NCI-H1436 (cell line): Measurements from ENCODE around the gene DNMT3A.
"Not testable (repeated sequence)": the region's sequence is repeated elsewhere in the genome, so short reads cannot be mapped to it uniquely, and the experiment has no call there.

Experiments
- DNase-seq: peaks from one replicate; lab custom pipeline; 2025; lab: John Stamatoyannopoulos, UW

DNMT3A gene

DNA sequence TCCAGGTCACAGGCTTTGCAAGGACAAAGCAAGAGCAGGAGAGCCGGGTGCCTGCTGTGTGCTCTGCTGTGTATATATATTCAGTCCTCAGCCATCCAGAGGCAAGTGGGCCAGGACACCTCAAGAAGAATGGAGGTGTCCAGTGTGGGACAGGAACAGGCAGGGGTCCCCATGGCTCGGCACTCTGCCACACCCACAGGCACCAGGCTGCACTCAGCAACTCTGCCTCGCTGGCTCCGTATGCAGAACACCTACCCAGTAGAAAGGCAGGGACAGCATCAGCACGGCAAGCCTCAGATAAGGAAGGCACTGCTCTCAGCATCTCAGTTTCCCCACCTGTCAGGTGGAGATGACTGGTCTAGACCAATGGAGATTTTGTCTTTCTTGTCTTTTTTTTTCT lies 57.8 kb downstream of the DNMT3A start:
- no peak for DNase-seq

DNA sequence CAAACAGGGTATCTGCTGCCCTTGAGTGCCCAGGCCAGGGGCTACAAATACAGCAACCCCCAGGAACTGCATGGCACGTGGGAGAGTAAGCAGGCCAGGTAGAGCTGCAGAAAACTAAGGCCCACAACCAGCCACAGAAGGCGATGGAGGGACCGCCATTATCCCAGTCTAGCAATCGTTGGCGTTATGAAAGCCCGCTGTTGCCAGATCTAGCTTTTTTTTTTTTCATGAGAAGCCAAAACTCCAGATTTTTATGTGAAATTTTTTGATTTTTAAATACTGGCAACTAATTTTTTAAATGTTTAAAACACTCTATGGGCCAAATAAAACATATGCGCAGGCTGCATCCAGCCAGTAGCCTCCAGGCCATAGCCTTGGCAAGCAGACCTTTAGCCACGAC lies 59.8 kb downstream of the DNMT3A start:
- DNase-seq, result no peak

DNA sequence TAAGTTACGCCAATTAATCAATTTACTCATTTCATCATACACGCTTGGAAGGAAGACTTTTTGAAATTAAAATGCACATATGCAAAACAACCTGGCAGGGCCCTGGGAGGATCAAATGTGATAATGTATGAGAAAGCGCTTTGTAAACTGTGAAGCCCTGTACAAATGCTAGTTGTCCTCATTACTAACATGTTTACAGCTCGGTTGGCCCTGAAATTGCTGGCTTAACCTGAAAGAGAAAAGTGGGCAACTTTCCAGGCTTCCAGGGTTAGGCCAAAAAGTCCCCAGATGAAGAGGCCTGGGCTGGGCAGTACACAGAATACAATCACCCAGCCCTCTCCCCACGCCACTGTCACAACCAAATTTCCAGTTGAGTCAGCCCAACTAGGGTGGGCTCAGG lies 60.2 kb downstream of the DNMT3A start:
- DNase-seq, result no peak

DNA sequence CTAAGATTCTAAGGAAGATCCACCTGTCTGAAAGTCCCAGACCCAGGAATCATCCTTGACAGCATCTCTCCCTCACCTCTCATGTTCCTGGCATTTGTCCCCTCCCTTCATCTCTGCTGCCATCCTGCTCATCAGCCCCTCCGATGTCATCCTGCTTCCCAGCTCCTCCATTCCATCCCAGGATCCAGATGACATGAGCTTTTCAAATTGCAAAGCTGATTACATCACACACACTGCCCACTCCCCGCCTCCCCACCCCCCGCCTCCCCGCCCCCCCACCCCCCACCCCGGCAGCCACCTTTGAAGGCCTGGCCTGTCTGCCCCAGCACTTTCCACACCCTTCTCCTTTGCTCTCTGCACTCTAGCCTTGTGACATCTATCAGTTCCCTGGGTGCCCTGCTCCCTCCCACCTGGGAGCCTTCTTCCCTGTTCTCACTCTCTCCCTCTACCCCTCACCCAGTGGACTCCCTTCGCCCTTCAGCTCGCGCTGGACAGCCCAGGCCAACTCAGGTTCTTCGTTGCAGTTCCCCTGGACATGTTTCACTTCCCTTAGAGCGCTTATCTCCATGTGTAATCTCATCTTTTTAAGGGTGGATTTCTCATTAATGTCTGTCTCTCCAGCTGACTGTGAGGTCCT lies 61.6 kb downstream of the DNMT3A start:
- DNase-seq, result no peak

DNA sequence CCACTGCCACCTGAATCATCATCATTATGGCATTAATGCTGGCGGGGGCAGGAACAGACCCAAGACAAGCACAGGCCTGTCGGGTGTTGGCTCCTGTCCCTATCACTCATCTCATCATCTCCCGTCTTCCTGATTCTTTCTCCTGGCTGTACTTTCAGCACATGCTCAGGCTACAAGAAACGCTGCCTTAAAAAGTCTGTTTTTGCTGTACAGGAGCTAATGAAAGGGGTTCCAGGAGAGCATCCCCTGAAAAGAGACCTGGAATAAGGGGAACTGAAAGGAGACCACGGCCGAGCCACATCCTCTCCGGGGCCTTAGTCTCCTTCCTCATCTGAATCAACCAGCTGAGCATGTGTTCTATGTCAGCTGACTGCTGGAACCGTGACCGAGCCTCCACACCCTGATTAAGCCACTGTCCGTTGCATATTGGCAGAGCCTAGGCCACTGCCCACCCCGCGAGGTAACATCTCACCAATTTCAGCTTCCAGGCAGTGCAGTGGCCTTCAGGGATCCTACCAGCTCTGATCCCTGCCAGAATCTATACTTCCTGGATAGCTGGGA lies 62.6 kb downstream of the DNMT3A start:
- DNase-seq, result no peak

DNA sequence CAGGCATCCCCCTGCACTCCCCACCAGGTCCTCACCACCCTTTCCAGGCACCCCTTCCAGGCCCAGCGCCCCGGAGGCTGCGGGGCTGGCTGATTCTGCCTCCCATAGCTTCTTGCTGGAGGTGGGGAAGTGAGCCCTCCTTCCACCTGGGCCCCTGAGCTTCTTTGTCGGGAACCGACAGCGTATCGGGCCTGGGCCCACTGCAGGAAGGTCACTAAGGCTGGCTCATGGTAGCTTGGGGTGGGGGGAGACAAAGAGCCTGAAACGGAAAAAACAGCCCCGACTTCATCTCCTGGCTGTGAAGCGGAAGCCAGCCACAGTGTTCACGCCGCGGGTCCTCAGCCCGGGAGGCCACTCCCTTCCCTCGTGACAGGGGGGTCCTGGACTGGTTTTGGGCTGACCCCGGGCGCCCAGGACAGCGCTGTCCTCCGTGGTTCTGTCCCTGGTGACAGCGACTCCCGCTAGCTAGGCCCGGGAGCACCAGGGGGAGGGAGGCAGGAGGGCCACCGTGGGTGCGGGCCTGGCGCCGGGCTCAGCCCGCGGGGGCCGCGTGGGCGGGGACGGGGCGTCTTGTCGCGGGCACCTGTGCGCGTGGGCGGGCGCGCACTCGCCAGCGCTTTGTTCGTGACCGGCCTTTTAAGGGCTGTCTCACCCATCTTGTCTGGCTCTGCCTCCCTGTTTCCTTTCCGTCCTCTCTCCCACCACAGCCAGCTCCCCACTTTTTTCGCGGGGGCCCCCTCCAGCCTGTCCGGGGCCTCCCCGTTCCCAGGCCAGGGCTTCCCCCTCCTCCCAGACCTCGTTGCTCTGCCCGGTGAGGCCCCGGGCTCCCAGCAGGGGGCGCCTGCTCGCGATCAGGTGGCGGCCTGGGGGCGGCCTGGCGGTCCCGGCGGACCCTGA lies 64.9 kb downstream of the DNMT3A start:
- no peak for DNase-seq

DNA sequence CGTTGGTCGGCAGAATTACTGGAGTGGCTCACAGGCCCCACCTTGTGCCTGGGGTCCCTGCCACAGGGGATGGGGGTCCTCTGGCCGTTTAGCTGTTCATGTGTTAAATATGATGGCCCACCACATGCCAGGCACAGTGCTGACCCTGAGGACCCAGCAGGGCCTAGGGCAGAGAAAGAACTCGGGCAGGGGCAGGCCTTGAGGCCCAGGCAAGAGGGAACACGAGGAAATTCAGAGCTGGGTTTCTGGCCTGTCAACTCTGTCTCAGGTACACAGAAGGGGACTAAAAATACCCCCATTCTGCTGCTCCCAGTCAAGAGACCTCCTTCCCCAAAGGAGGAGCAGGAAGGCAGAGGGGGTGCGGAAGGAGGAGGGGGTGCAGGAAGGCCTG lies 66.2 kb downstream of the DNMT3A start:
- no peak for DNase-seq

DNA sequence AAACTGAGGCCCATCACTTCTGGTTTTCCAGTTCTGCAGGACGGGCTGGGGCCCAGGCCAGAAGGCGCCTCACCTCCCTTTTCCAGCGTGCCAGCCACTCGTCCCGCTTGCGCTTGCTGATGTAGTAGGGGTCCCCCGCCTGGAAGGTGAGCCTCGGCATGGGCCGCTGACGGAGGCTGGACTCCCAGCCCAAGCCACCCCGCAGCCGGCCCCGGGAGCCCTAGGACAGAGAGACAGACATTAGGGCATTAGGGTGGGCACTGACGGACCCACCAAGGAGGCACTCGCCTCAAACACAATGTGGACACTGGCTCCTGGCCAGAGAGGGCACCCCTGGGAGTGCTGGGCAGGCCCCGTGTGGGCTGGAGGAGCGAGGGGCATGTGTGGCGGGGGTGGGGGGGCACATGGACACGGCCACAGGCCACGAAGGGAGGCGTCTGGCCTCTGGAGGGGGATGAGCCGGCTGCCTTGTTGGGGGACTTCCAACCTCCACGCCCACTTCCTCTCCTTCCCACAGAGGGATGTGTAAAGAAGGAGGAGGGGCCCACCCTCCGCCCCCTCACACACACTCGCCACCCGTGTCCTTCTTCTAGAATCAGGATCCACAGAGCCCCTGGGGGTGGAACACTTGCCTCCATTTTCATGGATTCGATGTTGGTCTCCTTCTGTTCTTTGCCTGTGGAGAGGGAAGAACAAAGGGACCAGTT lies 66.7 kb downstream of the DNMT3A start:
- DNase-seq, result no peak

DNA sequence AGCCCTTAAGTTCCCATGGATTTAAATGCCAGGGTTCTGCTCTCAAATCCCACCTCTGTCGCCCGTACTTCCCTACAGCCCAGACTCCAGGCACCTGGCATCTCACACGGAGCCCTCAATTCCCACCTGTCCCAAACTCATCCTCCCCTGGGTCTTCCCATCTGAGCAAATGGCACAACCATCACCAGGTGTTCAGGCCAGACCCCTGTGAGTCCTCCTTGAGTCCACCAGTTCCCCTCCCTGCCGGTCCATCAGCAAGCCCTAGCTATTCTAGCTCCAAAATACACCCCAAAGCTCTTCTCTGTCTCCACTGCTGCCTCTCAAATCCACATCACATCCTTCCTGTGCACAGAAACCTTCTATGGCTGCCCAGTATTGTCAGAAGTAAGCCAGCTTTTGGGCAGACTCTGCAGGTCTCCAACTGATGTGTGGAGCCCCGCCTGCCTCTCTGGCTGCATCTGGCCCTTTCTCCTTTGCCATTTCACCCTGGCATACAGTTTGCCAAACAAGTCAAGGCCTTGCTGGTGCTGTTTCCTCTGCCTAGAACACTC lies 67.7 kb downstream of the DNMT3A start:
- DNase-seq, result no peak

DNA sequence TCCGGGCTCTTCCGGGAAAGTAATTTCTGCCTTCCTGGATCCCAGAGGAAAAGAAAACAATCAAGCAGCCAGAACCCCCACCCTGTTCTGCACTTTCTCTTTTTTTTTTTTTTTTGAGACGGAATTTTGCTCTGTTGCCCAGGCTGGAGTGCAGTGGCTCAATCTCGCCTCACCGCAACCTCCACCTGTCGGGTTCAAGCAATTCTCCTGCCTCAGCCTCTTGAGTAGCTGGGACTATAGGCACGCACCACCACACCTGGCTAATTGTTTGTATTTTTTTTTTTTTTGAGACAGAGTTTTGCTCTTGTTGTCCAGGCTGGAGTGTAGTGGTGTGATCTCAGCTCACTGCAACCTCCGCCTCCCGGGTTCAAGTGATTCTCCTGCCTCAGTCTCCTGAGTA lies 69.0 kb downstream of the DNMT3A start:
- not testable (repeated sequence) for DNase-seq

DNA sequence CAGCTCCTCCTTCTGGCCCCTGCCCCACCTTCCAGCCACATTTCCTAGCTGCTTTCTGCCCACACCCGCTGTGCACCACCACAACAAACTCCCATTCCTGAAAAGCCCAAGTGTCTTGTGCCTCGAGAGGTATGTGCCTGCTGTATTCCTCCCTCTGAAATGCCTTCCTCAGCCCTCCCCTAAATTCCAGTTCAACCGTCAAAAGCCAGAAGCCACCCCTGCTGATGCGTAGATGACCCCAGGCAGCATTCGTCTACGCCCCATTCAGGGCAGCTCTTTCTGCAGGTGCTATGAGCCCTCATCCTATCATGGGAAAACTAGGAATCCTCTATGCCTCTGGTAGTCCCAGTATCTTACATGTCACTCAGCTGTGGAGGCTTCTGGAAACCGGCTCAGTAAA lies 71.7 kb downstream of the DNMT3A start:
- DNase-seq, result no peak

DNA sequence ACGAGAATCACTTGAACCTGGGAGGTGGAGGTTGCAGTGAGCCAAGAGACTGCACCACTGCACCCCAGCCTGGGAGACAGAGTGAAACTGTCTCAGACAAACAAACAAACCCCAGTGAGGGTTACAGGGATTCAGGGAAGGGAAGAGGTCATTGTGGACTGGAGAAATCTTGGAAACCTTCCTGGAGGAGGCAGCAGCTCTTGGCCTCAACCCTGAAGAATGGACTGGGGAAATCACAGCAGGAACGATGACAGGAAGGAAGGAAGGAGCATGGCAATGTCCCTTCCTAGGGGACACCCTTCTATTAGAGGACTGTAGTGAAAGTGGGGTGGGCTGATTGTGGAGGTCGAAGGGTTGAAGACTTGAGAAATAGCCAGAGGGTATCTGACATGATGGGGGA lies 72.5 kb downstream of the DNMT3A start:
- DNase-seq, result no peak

DNA sequence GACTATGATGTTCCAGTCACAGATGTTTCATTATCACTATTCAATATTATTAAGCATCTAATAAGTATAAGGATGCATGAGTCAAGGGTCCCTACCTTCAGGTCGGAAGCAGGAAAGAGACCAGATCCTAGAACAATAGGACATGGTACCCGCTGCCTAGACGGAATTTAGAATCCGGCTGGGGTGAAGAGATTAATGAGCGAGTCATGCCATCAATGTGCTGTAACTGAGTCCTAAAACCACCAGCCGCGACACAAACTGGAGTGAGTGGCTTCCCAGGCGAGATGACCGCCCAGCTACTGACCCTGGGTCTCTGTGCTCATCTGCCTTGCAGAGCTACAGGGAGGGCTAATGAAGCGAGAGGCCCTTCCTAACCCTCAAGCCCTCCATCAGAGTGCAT lies 73.6 kb downstream of the DNMT3A start:
- DNase-seq, result no peak

DNA sequence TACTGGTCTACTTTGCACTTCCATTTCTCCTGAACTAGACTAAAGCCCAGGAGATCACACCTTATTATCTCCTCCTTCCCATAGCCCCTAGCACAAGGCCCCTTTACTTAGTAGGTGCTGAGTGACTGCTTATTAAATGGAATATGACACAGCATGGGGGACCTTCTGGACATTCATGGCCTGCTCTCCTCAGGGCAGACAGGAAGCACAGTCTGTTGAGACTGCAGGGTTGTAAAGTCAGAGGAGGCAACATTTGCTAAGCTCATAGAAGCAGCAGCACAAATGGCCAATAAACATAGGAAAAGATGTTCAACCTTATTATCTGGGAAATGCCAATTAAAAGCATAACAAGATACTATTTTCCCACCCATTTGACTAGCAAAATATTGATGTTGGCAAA lies 75.3 kb downstream of the DNMT3A start:
- no peak for DNase-seq

DNA sequence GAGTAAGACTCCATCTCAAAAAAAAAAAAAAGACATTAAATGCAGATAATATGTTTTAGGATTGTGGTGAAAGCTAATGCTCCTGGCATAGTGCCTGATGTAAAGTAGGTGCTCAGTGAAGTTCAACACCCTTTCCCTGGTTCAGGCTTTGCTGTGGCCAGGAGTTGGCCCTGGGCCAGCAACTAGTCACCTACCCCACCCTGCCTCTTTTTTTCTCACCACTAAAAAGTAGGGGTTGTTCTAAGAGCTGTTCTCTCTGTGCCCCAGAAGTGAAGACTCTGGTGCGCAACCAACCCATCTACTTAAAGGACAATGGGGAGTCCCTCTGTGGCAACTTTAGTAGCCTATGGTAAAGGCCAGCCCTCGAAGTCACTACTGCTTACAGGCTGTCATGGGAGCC lies 75.9 kb downstream of the DNMT3A start:
- no peak for DNase-seq

DNA sequence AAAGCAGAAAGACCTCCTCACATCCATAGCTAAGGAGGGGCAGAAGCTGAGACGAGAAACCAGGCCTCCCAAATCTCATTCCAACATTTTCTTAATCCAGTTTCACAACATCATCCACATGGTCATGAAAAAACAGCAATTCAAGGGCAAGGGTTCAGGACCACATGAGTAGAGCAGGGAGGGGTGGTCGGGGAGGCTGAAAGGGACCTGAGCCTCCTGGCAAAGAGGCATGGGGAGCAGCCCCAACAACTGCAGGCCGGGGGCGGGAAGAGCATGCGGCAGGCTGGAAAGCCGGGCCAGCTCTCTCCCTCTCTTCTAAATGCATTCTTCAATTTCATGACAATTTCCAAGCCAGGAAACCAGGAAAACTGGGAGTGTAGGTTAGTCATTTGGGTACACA lies 76.7 kb downstream of the DNMT3A start:
- DNase-seq, result no peak

DNA sequence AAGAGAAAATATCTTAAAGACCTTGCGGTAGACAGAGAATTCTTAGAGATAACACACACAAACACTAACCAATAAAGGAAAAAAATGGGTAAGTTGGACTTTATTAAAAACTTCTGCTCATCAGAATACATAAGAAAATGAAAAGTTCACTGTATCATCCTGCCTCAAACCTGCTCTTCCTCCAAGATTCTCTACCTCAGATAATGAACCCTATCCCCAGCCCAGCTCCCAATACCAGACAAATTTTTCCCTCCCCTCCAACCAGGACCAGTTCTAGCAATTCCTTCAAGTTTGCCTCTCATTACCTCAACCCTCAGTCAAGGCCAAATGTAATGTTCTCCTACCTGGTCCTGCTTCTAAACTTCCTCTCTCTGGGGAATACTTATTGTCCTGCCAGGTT lies 79.4 kb downstream of the DNMT3A start:
- DNase-seq, result no peak

DNA sequence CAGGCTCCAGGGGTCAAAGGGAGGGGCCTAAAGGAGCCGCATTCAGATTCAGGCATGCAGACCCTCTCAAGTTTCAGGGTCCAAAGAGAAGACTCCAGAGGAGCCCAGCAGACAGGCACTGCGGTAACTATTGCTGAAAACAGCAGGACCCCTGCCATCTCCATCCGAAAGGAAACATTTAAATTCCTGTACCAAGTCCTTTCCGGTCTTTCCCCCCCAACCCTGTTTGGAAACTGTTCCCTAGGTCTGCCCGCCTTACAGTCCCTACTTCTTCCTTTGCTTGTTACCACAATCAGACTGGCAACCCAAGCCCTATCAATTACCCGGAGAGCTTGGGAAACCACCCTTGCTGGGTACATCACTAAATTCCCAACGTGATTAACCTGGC lies 82.0 kb downstream of the DNMT3A start:
- no peak for DNase-seq

DNA sequence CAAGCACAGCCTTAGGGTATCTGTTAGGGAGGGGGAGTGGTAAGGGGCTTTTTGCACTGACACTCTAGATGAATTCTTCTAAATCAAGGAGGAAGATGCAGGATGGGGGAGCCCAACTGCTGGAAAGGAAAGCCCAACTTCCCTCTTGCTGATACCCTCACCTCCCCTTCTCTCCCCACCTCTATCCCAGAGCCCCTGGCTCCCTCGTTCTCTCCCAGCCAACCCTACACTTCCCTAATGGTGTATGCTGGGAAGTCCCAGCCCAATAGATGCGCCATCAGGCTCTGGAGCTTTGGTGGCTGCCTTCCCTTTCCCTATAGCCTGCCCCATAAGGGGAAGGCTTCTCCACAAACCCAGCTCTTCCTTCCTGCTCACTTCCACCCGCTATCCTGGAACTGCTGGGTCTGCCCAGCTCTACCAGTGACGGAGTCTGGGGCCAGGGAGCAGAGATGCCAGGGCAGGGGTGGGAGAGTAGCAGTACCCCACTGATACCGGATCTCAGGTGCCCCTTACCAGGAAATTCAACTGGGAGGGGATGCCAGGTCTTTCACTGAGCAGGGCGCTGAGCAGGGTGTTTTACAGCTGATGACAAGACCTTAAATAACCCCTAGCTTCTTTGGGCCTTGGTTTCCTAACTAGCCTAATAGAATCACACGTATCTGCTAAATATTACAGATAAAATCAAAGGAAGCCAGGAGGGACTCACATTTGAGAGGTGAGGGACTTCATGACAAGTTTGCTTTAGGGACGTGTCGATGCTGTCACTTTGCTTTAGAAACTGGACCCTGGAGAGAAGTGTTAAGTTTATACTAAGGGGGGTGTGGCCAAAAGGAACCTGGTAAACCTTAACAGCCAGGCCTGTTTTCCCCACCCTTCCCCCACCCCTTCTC lies 82.6 kb downstream of the DNMT3A start:
- no peak for DNase-seq

DNA sequence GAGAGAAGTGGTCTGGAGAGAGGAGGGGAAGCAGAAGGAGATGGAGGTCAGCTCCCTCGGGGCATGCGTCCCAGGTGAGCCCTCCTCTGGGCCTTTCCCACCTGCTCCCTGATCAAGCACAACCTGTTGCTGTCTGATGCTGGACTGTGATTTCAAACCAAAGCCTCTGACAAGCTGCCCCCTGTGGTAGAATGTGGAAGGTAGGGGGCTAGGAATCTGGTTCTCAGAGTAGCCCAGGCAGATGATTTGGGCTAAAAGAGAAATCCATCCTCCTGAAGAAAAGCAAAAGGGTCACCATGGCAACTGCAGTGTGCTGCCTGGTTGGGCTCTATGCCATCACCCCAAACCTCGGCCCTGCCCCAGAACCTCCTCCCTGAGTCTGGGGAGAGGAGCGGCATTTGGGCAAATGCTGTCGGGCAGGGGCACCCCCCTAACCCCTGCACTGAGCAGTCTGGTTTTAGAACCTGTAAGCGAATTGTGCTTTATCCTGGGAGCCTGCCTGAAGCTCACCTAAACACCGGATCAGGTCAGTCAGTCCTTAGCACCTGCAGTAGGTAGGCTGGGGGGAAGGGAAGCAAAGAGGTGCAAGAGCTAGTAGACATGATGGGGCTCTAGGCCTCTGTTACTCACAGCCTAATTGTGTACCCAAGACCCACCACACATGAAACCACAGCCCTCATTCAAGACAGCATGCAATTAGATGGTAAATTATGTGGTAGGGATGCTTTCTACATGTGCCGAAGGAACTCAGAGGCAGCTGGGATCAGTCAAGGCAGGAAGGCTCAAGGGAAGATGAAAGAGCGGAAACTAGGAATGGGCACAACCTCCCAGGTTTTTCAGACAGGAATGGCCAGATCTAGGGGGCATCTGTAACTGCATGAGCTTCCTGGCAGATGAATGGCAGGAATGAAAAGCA lies 83.5 kb downstream of the DNMT3A start:
- DNase-seq, result no peak
